ENCODE data around the gene RHEB.

DNA sequence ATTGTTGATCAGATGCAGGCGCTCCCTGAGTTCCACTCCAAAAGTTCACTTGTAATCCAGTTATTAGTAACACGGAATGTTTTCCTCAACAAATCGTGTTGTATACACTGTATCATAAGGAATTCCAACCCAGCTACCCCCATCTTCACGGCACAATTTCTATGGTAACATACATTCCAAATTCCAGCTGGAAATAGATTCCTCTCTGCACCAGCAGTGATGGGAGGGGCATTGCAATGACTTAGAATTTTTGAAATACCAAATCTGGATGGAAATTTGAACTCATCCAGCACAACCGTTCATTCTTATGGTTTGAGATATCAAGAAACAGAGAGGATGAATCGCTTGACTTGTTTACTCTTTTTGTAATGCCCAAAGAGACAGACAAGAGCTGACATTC lies 38.9 kb upstream of the RHEB start:
- TF ChIP-seq, protein P1, sequence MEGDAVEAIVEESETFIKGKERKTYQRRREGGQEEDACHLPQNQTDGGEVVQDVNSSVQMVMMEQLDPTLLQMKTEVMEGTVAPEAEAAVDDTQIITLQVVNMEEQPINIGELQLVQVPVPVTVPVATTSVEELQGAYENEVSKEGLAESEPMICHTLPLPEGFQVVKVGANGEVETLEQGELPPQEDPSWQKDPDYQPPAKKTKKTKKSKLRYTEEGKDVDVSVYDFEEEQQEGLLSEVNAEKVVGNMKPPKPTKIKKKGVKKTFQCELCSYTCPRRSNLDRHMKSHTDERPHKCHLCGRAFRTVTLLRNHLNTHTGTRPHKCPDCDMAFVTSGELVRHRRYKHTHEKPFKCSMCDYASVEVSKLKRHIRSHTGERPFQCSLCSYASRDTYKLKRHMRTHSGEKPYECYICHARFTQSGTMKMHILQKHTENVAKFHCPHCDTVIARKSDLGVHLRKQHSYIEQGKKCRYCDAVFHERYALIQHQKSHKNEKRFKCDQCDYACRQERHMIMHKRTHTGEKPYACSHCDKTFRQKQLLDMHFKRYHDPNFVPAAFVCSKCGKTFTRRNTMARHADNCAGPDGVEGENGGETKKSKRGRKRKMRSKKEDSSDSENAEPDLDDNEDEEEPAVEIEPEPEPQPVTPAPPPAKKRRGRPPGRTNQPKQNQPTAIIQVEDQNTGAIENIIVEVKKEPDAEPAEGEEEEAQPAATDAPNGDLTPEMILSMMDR (conservative IDR thresholded peaks at IDR 0.05; ENCODE audit: low read length) = no peak
- TF ChIP-seq EZH2phosphoT487 (IDR thresholded peaks at IDR 0.05; ENCODE audit: borderline replicate concordance, low read depth, low read length) = no peak

All from OCI-LY7 (cell line).